Measurements from ENCODE around the gene SLC25A26.

Gene SLC25A26

DNA sequence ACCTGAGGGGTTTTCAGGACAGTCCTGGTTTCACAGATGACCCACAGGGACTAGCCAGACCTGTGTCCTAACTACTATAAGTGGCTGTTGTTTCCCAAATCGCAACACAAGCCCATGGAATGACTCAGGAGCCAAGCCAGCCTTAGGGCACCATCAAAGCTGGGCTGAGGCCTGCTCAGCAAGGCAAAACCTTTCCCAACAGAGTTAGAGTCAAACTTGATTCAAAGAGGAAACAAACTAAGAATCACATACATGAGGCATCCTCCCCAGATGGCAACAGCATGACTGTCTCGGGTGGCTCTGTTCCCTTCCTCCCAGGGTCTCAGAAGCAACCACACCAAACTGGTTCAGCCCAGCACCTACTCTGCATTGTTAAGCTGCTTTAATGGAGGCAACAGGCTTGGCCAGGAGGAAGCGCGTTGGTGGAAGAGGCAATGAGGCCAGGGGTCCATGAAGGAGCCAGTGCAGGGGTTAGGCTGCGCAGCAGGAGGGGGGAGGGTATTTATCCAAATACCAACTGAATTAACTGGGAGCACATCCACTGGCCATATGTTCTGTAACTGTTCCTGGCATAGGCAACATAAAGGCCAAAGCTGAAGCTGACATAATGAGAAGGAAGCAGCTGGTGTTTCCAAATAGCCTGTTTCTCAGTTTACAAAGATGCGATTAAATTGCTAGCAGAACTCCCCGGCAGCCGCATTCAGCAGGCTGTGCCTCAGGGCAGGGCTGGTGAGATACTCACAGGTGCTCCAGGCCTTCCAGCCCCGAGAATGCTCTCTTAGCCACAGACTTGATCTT lies 177.6 kb downstream of the SLC25A26 start:
- no peak for TF ChIP-seq POLR2A (IDR thresholded peaks at IDR 0.05; ENCODE audit: low read depth, low read length)
- DNase-seq (ENCODE audit: insufficient read length, low spot score) = no peak
- no peak for FAIRE-seq

DNA sequence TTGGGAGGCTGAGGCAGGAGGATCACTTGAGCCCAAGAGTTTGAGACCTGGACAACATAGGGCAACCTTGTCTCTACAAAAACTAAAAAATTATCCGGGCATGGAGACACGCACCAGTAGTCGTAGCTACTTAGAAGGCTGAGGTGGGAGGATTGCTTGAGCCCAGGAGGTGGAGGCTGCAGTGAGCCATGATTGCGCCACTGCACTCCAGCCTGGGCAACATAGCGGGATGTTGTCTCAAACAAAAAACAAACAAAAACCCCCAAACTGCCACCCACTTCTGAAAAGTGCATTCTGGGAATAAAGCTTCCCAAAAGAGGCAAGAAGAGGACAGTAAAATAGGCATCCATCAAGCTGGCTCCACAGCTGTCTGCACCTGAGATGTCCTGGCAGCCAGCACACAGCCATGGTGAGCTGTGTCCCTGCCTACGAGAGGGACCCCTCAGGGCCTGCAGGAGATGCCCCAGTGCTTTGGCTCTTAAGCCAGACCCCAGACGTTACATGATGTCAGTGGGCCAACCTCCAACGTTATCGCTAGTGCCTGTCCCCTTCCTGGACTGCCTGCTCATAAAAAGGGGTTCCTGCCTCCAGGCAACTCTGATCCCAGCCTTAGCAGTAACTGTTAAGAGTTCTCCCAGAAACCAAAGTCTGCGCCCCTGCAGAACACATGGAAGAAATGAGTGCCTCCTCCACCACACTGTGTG lies 178.9 kb downstream of the SLC25A26 start:
- no peak for FAIRE-seq
- DNase-seq (ENCODE audit: insufficient read length, low spot score) = no peak
- no peak for TF ChIP-seq POLR2A (IDR thresholded peaks at IDR 0.05; ENCODE audit: low read depth, low read length)

DNA sequence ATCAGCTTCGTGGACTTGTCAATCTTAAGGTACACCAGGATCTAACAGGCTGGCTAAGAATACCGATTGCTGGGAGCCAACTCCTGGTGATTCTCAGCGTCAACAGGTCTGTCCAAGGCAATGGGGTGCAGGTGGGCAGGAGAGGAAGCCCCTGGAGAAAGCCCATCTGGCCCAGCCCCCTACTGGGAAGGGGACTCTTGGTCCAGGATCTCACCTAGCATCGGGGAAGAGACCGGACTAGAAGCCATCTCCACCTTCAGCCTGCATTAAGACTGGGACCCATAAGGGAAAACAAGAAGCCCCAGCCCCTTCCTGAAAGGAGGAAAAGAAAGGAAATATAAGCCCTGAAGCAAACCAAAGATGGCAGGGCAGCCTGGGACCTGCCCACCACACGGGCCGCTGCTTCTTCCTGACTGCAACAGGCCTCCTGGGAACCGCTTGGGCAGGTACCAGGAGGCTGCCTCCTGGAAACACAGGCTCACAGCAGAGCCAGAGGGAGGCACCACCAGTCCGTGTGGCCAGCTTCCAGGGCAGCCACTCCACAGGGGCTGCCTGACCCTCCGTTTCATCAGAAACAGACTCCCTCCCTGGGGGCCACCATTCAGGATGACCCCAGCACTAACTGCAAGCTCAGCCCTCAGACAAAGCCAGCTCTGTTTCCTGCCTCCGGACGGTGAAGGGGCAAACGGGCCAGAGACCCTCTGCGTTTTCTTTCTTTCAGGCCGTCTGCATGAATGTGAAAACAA lies 179.8 kb downstream of the SLC25A26 start:
- TF ChIP-seq POLR2A (IDR thresholded peaks at IDR 0.05; ENCODE audit: low read depth, low read length) = no peak
- DNase-seq (ENCODE audit: insufficient read length, low spot score) = no peak
- no peak for FAIRE-seq

DNA sequence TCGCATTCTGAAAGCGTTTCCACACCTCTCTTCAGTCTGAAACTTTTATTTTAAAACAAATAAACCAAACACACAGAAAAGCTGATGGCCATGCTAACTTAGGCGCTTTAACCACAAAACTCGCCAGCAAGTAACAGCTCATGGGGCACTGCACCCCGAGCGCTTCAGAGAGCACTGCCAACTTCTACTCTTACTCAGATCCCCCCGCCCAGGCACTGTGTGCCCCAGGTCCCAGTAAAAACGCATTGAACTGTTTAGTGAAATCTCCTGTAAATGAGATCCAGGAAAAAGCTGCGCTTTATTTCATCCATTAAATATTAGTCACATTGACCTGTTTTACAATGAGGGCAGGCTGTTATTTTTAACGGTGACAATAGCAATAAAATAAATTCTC lies 180.4 kb downstream of the SLC25A26 start:
- DNase-seq (ENCODE audit: insufficient read length, low spot score) = no peak
- no peak for TF ChIP-seq POLR2A (IDR thresholded peaks at IDR 0.05; ENCODE audit: low read depth, low read length)
- FAIRE-seq = no peak

DNA sequence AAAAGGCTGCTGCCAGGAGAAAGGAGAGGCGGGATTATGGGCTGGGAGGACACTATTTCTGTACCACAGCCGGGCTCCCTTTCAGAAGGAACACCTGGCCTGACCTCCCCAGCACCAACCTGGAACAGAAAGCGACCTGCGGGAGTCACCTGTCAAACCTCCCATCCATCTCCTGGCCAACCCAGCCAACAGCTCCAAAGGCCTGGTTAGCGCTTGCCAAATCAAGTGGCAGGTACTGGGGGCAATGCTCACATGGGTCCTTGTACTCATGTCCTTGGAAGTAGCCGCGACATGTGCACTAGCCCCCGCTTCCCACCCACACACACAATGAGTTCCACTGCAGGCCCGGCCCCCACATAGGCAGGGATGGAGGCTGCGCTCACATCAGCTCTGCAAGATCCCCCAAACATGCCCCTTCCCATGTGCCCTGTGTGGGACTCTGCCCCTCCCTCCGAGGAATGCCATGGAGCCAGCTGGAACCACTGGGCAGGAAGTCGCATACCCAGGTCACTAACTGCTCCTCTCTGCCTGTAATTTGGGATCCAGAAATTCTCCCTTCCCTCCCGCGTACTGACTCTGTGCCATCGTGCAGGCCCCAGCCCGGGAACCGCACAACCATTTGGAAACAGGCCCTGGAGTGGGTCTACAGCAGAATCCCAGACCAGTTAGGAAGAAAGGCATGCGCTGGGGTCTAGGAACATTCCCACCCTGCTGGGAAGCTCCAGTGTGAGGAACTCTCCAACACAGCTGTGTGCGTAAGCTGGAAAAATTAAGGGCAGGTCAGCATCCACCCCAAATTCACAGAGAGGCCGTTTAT lies 181.1 kb downstream of the SLC25A26 start:
- FAIRE-seq (no peak), DNase-seq (ENCODE audit: insufficient read length, low spot score) (no peak)
- no peak for TF ChIP-seq POLR2A (IDR thresholded peaks at IDR 0.05; ENCODE audit: low read depth, low read length)

DNA sequence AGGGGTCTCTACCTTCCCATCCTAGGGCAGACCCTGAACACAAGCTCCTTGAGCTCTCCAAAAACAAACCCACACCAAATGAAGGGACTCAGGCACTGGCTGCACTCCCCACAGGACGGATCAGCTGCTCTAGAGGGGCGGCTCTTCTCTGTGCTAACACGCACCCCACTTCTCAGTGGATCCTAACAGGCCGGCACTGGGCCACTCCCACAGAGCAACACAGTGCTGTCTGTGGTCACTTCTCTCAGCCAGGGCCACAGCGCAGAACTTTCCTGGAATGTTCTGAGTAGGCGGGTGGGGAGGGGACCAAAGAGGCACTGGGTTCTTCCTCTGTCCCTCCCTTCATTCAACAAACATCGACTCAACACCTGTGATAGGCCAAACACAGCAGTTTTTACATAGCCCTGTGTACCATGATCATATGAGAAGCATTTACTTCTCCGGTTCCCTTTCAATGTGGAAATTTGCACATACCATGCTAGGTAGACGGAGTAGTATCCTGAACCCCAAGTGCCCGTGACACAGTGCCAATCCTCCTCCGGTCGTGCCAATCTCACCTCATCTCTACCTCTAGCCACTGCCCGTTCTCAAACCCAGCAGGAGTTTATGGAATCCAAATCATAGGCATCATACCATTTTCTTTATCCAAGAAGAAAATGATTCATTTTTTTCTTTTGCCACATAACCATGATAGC lies 181.9 kb downstream of the SLC25A26 start:
- FAIRE-seq = no peak
- no peak for TF ChIP-seq POLR2A (IDR thresholded peaks at IDR 0.05; ENCODE audit: low read depth, low read length)
- DNase-seq (ENCODE audit: insufficient read length, low spot score) = no peak

DNA sequence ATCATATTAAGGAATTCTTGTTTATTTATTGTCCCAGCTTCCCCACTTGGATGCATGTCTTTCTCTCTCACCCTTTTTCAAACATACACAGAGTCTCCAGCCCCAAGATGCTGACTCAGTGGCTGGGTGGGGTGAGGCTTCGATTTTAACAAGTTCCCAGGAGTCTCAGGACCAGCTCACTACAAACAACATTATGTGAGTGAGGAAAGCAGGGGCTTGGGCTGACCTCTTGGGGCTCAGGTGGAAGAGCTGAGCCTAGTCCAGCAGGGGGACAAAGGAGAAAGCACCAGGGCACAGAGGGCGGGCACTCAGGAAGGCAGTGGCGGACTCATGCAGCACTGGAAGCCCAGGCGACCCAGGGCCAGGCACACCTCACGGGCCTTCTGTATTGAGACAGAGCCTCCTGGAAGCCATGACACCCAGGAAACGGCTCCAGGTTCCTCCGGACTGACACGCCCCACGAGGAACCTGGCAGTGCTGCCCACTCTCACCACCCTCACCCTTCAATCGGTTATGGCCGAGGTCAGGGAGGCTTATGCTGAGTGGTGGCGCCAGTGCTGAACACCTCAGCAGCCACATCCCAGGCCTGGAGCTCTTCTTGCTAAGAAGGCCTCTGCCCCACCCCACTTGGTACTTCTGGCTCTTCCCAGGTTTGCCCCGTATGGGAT lies 182.7 kb downstream of the SLC25A26 start:
- FAIRE-seq = no peak
- no peak for TF ChIP-seq POLR2A (IDR thresholded peaks at IDR 0.05; ENCODE audit: low read depth, low read length)
- no peak for DNase-seq (ENCODE audit: insufficient read length, low spot score)

DNA sequence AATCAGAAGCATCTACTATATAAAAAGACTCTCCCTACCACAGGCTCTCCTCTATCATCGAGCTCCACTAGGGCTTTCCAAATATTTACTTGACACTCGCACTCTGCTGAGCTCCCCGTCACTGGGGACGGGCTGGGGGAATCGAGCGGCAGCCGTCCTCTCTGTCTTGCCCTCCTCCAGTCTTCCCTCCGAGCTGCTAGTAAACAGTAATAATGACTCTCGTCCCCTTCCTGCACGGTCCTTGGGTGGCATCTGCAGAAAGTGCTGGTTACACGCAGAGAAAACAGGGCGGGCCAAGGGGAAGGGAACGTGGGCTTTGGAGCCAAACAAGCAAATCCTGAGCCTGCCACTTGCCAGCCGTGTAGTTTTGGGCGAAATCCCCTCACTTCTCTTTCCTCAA lies 183.4 kb downstream of the SLC25A26 start:
- no peak for DNase-seq (ENCODE audit: insufficient read length, low spot score)
- no peak for TF ChIP-seq POLR2A (IDR thresholded peaks at IDR 0.05; ENCODE audit: low read depth, low read length)
- no peak for FAIRE-seq

DNA sequence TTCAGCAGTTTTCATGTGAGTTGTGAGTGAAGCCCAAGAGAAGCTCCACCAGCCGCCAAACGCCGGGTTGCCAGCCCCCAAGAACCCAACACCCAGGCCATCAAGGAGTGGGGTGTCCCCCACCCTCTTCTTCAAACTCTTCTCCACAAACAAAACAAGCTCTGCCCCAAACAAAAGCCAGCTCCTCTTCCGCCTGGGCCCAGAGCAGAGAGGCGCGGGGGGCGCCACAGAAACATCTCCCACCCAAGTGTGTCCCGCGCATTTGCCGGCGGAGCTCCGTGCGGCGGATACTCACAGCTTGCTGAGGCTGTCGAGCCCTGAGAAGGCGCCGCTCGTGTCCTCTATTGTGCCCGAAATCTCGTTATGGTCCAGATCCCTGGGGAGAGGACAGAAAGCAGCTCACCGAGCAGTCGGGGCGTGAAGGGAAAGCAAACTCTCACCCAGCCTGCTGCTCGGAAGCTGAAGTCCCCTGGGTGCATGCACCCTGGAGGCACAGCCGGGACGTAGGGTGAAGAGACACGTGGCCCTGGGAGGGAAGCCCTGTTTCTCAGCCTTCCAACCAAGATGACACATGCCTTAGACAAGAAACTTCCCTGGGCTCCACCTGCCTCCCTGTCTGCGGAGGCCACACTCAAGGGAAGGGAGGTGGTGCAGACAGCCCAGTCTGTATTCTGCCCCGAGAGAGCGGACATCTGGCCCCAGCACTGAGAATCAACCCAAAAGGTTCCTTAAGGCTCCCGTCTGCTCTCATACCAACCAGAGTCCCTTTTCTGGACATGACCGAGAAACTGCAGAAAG lies 184.3 kb downstream of the SLC25A26 start:
- FAIRE-seq (no peak), DNase-seq (ENCODE audit: insufficient read length, low spot score) (no peak)
- no peak for TF ChIP-seq POLR2A (IDR thresholded peaks at IDR 0.05; ENCODE audit: low read depth, low read length)

DNA sequence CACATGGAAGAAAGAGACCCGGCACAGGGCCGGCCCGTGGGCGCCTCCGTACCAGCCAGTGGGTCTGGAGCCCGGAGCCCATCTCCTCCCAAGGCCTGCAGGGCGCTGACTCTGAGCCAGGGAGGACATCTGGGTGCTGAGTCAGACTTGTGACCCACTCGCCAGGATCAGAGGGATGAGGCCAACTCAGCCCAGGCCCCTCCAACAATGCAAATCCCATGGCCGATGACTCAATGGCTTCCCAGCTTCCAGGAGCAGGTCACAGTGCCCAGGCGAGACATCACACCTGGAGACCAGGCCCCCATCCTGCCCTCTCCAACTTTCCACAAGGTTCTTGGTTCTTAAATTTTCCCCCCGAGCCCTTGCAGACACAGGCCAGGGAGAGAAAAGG lies 184.9 kb downstream of the SLC25A26 start:
- DNase-seq (ENCODE audit: insufficient read length, low spot score) (peak; percentile 65), FAIRE-seq (peak; percentile 50)
- TF ChIP-seq POLR2A (IDR thresholded peaks at IDR 0.05; ENCODE audit: low read depth, low read length) = no peak

DNA sequence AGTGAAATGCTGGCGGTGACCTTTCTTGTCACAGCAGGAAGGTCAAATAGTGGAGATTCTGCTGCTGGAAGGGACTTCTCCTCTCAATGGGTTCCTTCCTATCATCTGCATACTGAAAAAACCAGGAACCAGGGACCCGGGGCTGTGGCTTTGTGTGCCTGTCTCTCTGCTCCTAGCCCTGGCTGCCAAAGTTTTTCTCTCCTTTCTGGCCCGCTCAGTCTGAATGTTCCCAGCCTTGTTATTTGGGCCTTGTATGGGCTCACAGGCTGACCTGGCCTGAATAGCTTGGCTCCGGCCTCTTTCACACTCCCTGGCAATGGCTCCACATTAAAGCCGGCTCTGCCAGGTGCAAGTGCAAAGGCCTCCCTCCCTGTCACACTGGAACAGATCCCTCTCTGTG lies 185.4 kb downstream of the SLC25A26 start:
- no peak for FAIRE-seq
- DNase-seq (ENCODE audit: insufficient read length, low spot score) = no peak
- no peak for TF ChIP-seq POLR2A (IDR thresholded peaks at IDR 0.05; ENCODE audit: low read depth, low read length)

Data from H54 (cell line).